ENCODE data around the gene GTSE1.

DNA sequence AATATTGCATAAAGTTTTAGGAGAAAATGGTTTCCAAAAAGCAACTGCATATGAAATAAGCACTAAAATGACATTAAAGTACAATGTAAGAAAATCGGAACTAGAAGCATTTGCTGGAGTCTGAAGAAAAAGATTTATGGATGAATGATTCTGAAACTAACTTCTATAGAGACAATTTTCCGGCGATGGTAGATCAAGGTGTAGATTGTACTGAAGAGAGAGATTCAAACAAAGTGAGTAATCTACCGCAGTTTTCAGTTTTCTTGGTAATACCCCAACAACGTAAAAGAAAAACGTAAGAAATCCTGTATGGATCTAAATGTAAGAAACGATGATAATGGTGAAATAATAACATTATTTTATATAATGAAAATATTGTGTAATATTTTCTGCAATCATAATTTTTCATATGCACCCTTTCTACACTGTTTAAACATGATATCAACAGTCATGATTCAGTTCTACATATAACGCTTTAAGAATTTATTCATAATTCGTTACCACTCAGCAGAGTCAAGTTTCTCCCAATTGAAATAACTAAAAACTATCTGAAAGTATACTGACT is 44.8 kb upstream of the GTSE1 start:
- TF ChIP-seq POLR2A (IDR thresholded peaks at IDR 0.05; ENCODE audit: low read length) (no peak), GATA1 (IDR thresholded peaks at IDR 0.05; ENCODE audit: low read depth, low read length) (no peak)

Measured in erythroblast (primary cell).